WTC11 (cell line): ENCODE measurements around the gene SMARCE1. TPM values are rescaled to one million over a fixed set of nuclear protein-coding genes. Genes with fewer than 3 reads are reported as not detected.

Source experiments
- ATAC-seq: fragments of 200-7000 bp; cut with Tn5 transposase; 2 replicates; pipeline ENCODE4 v1.10.0; 2021; ENCODE audit warnings: mild to moderate bottlenecking, moderate library complexity
- CTCF ChIA-PET: fragments of 300-600 bp; sonication (Branson Sonifier 250); formaldehyde crosslinking; loops from one replicate; lab custom pipeline; 2021; ENCODE audit warnings: antibody characterized with exemption; lab: Charles Lee
- POLR2A ChIA-PET: fragments of 350-600 bp; sonication (Branson Sonifier 250); formaldehyde crosslinking; loops from one replicate; lab custom pipeline; 2021; ENCODE audit warnings: antibody characterized with exemption; lab: Charles Lee
- DNase-seq: peaks from one replicate; pipeline ENCODE4 v3.0.0; 2021; ENCODE audit warnings: low spot score
- H3K27ac Mint-ChIP-seq: 2 replicates; pipeline ENCODE4 v1.8.0; 2021; ENCODE audit warnings: mixed read lengths
- H3K27me3 Mint-ChIP-seq: 2 replicates; pipeline ENCODE4 v1.8.0; 2021; ENCODE audit warnings: low read depth, mild to moderate bottlenecking, moderate library complexity, mixed read lengths
- H3K36me3 Mint-ChIP-seq: 2 replicates; pipeline ENCODE4 v1.8.0; 2021; ENCODE audit warnings: mixed read lengths
- H3K4me1 Mint-ChIP-seq: 2 replicates; pipeline ENCODE4 v1.8.0; 2022; ENCODE audit warnings: mixed read lengths
- H3K4me3 Mint-ChIP-seq: 2 replicates; pipeline ENCODE4 v1.8.0; 2021; ENCODE audit warnings: mild to moderate bottlenecking, moderate library complexity, mixed read lengths
- H3K9me3 Mint-ChIP-seq: 2 replicates; pipeline ENCODE4 v1.8.0; 2021; ENCODE audit warnings: mixed read lengths
- ATF1 ChIP-seq: sonication (generic); formaldehyde crosslinking; IDR thresholded peaks from 2 replicates; pipeline ENCODE4 v1.8.1; 2023; ENCODE audit warnings: mild to moderate bottlenecking, moderate library complexity, missing genetic modification reagents
- CTCF ChIP-seq: fragments of 200-600 bp; IDR thresholded peaks from 2 replicates; pipeline ENCODE4 v1.8.0; 2022; ENCODE audit warnings: antibody characterized with exemption
- FOXK1 ChIP-seq: sonication (generic); formaldehyde crosslinking; IDR thresholded peaks from 2 replicates; pipeline ENCODE4 v1.8.0; 2022; ENCODE audit warnings: mild to moderate bottlenecking, moderate library complexity, missing genetic modification reagents
- GABPB1 ChIP-seq: sonication (generic); formaldehyde crosslinking; IDR thresholded peaks from 2 replicates; pipeline ENCODE4 v1.8.1; 2023; ENCODE audit warnings: mild to moderate bottlenecking, missing genetic modification reagents
- JAZF1 ChIP-seq: fragments of 250-450 bp; sonication (Bioruptor Pico); IDR thresholded peaks from 2 replicates; pipeline ENCODE4 v1.9.0; 2021; ENCODE audit warnings: moderate library complexity, mild to moderate bottlenecking, inconsistent platforms
- KAT7 ChIP-seq: sonication (generic); formaldehyde crosslinking; IDR thresholded peaks from 2 replicates; pipeline ENCODE4 v1.8.1; 2023; ENCODE audit warnings: missing genetic modification reagents, mild to moderate bottlenecking, borderline replicate concordance
- MAX ChIP-seq: sonication (generic); formaldehyde crosslinking; IDR thresholded peaks from 2 replicates; pipeline ENCODE4 v1.8.0; 2022; ENCODE audit warnings: mild to moderate bottlenecking, missing genetic modification reagents
- MLX ChIP-seq: sonication (generic); formaldehyde crosslinking; IDR thresholded peaks from 2 replicates; pipeline ENCODE4 v1.8.1; 2023; ENCODE audit warnings: mild to moderate bottlenecking, missing genetic modification reagents, moderate library complexity
- NFATC4 ChIP-seq: fragments of 250-450 bp; sonication (Bioruptor Pico); IDR thresholded peaks from 2 replicates; pipeline ENCODE4 v1.9.0; 2021; ENCODE audit warnings: mild to moderate bottlenecking
- NR2C2 ChIP-seq: sonication (generic); formaldehyde crosslinking; IDR thresholded peaks from 2 replicates; pipeline ENCODE4 v1.8.0; 2022; ENCODE audit warnings: mild to moderate bottlenecking, missing genetic modification reagents
- OVOL2 ChIP-seq: fragments of 250-450 bp; sonication (Bioruptor Pico); IDR thresholded peaks from 2 replicates; pipeline ENCODE4 v1.9.0; 2021; ENCODE audit warnings: mild to moderate bottlenecking, borderline replicate concordance
- PRRX2 ChIP-seq: fragments of 250-450 bp; sonication (Bioruptor Pico); IDR thresholded peaks from 2 replicates; pipeline ENCODE4 v1.8.0; 2021; ENCODE audit warnings: mild to moderate bottlenecking
- SMAD4 ChIP-seq: sonication (generic); formaldehyde crosslinking; IDR thresholded peaks from 2 replicates; pipeline ENCODE4 v1.8.0; 2022; ENCODE audit warnings: mild to moderate bottlenecking, missing genetic modification reagents
- SP1 ChIP-seq: sonication (generic); formaldehyde crosslinking; conservative IDR thresholded peaks from 2 replicates; pipeline ENCODE4 v1.8.1; 2022; ENCODE audit warnings: missing genetic modification reagents
- TEAD1 ChIP-seq: sonication (generic); formaldehyde crosslinking; IDR thresholded peaks from 2 replicates; pipeline ENCODE4 v1.8.0; 2022; ENCODE audit warnings: mild to moderate bottlenecking, missing genetic modification reagents
- TEAD4 ChIP-seq: sonication (generic); formaldehyde crosslinking; IDR thresholded peaks from 2 replicates; pipeline ENCODE4 v1.8.0; 2022; ENCODE audit warnings: mild to moderate bottlenecking, missing genetic modification reagents
- ZBTB21 ChIP-seq: sonication (generic); formaldehyde crosslinking; IDR thresholded peaks from 2 replicates; pipeline ENCODE4 v1.8.1; 2023; ENCODE audit warnings: mild to moderate bottlenecking, missing genetic modification reagents, borderline replicate concordance
- ZNF219 ChIP-seq: sonication (generic); formaldehyde crosslinking; IDR thresholded peaks from 2 replicates; pipeline ENCODE4 v1.8.0; 2023; ENCODE audit warnings: missing genetic modification reagents, mild to moderate bottlenecking, borderline replicate concordance
- total RNA-seq: library from RNA; stranded (reverse); gene quantifications from 3 replicates; pipeline ENCODE4 v1.2.3, GENCODE V29; 2021
- TF ChIP-seq, protein P1 (sequence below): sonication (generic); formaldehyde crosslinking; conservative IDR thresholded peaks from 2 replicates; pipeline ENCODE4 v1.8.1; 2023; ENCODE audit warnings: mild to moderate bottlenecking, low read depth, missing genetic modification reagents, moderate library complexity
- TF ChIP-seq, protein P2 (sequence below): sonication (generic); formaldehyde crosslinking; IDR thresholded peaks from 2 replicates; pipeline ENCODE4 v1.8.1; 2023; ENCODE audit warnings: mild to moderate bottlenecking, moderate library complexity, missing genetic modification reagents
- TF ChIP-seq, protein P3 (sequence below): sonication (generic); formaldehyde crosslinking; IDR thresholded peaks from 2 replicates; pipeline ENCODE4 v1.8.0; 2022; ENCODE audit warnings: mild to moderate bottlenecking, missing genetic modification reagents
- TF ChIP-seq, protein P4 (sequence below): fragments of 250-450 bp; sonication (Bioruptor Pico); IDR thresholded peaks from 2 replicates; pipeline ENCODE4 v1.9.0; 2021; ENCODE audit warnings: mild to moderate bottlenecking
- TF ChIP-seq, protein P5 (sequence below): sonication (generic); formaldehyde crosslinking; IDR thresholded peaks from 2 replicates; pipeline ENCODE4 v1.8.0; 2023; ENCODE audit warnings: mild to moderate bottlenecking, missing genetic modification reagents

The SMARCE1 gene
- total RNA-seq, 1 experiment from 2014 or later = 109 TPM

GRCh38 chr17:40602445-40603443, 44.9 kb downstream of the SMARCE1 start:
- no peak for DNase-seq
- Mint-ChIP-seq H3K36me3 (no peaks in the 10 kb centered on the region), H3K27me3 (no peaks in the 10 kb centered on the region), H3K9me3 (no peaks in the 10 kb centered on the region), H3K4me1 (peaks cover 17% of the 10 kb centered on the region), H3K27ac (no peak overlapping the region), H3K4me3 (no peak overlapping the region)
- no peak for ATAC-seq
- TF ChIP-seq MLX (no peak), SMAD4 (no peak), NR2C2 (CRISPR knock-in tag) (no peak), ZNF219 (CRISPR knock-in tag) (no peak), TEAD4 (CRISPR knock-in tag) (no peak), NFATC4 (CRISPR knock-in tag) (no peak), GABPB1 (CRISPR knock-in tag) (no peak), PRRX2 (no peak)
- TF ChIP-seq, protein P1, sequence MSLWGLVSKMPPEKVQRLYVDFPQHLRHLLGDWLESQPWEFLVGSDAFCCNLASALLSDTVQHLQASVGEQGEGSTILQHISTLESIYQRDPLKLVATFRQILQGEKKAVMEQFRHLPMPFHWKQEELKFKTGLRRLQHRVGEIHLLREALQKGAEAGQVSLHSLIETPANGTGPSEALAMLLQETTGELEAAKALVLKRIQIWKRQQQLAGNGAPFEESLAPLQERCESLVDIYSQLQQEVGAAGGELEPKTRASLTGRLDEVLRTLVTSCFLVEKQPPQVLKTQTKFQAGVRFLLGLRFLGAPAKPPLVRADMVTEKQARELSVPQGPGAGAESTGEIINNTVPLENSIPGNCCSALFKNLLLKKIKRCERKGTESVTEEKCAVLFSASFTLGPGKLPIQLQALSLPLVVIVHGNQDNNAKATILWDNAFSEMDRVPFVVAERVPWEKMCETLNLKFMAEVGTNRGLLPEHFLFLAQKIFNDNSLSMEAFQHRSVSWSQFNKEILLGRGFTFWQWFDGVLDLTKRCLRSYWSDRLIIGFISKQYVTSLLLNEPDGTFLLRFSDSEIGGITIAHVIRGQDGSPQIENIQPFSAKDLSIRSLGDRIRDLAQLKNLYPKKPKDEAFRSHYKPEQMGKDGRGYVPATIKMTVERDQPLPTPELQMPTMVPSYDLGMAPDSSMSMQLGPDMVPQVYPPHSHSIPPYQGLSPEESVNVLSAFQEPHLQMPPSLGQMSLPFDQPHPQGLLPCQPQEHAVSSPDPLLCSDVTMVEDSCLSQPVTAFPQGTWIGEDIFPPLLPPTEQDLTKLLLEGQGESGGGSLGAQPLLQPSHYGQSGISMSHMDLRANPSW = no peak
- TF ChIP-seq, protein P2, sequence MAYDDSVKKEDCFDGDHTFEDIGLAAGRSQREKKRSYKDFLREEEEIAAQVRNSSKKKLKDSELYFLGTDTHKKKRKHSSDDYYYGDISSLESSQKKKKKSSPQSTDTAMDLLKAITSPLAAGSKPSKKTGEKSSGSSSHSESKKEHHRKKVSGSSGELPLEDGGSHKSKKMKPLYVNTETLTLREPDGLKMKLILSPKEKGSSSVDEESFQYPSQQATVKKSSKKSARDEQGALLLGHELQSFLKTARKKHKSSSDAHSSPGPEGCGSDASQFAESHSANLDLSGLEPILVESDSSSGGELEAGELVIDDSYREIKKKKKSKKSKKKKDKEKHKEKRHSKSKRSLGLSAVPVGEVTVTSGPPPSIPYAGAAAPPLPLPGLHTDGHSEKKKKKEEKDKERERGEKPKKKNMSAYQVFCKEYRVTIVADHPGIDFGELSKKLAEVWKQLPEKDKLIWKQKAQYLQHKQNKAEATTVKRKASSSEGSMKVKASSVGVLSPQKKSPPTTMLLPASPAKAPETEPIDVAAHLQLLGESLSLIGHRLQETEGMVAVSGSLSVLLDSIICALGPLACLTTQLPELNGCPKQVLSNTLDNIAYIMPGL (CRISPR knock-in tag) = no peak
- ChIA-PET POLR2A (no interaction called here), CTCF (no interaction called here)

GRCh38 chr17:40600486-40601046, 47.1 kb downstream of the SMARCE1 start:
- TF ChIP-seq TEAD1 (CRISPR knock-in tag) (no peak), ZBTB21 (CRISPR knock-in tag) (no peak), SMAD4 (no peak), CTCF (no peak), SP1 (no peak), FOXK1 (no peak), OVOL2 (no peak), JAZF1 (CRISPR knock-in tag) (no peak), KAT7 (CRISPR knock-in tag) (no peak), ATF1 (CRISPR knock-in tag) (no peak), MAX (CRISPR knock-in tag) (no peak)
- TF ChIP-seq, protein P3, sequence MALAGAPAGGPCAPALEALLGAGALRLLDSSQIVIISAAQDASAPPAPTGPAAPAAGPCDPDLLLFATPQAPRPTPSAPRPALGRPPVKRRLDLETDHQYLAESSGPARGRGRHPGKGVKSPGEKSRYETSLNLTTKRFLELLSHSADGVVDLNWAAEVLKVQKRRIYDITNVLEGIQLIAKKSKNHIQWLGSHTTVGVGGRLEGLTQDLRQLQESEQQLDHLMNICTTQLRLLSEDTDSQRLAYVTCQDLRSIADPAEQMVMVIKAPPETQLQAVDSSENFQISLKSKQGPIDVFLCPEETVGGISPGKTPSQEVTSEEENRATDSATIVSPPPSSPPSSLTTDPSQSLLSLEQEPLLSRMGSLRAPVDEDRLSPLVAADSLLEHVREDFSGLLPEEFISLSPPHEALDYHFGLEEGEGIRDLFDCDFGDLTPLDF (CRISPR knock-in tag) = no peak
- TF ChIP-seq, protein P4, sequence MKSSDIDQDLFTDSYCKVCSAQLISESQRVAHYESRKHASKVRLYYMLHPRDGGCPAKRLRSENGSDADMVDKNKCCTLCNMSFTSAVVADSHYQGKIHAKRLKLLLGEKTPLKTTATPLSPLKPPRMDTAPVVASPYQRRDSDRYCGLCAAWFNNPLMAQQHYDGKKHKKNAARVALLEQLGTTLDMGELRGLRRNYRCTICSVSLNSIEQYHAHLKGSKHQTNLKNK (CRISPR knock-in tag) = no peak
- TF ChIP-seq, protein P5, sequence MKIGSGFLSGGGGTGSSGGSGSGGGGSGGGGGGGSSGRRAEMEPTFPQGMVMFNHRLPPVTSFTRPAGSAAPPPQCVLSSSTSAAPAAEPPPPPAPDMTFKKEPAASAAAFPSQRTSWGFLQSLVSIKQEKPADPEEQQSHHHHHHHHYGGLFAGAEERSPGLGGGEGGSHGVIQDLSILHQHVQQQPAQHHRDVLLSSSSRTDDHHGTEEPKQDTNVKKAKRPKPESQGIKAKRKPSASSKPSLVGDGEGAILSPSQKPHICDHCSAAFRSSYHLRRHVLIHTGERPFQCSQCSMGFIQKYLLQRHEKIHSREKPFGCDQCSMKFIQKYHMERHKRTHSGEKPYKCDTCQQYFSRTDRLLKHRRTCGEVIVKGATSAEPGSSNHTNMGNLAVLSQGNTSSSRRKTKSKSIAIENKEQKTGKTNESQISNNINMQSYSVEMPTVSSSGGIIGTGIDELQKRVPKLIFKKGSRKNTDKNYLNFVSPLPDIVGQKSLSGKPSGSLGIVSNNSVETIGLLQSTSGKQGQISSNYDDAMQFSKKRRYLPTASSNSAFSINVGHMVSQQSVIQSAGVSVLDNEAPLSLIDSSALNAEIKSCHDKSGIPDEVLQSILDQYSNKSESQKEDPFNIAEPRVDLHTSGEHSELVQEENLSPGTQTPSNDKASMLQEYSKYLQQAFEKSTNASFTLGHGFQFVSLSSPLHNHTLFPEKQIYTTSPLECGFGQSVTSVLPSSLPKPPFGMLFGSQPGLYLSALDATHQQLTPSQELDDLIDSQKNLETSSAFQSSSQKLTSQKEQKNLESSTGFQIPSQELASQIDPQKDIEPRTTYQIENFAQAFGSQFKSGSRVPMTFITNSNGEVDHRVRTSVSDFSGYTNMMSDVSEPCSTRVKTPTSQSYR = no peak
- Mint-ChIP-seq H3K27ac (no peak overlapping the region), H3K4me3 (no peak overlapping the region), H3K27me3 (no peaks in the 10 kb centered on the region), H3K9me3 (peaks cover 8% of the 10 kb centered on the region), H3K4me1 (peaks cover 9% of the 10 kb centered on the region), H3K36me3 (no peaks in the 10 kb centered on the region)
- ATAC-seq = no peak
- DNase-seq = no peak
- ChIA-PET POLR2A (no interaction called here), CTCF (no interaction called here)
